GM18526 (cell line): Measurements from ENCODE around the gene CHCHD10.

Source experiments
- POLR2A ChIP-seq: IDR thresholded peaks from 3 replicates; pipeline ENCODE4 v1.6.1; 2011; ENCODE audit not compliant: insufficient read length; ENCODE audit errors: extremely low read depth

Gene CHCHD10

GRCh38 chr22:23781065-23781464 is 13.3 kb upstream of the CHCHD10 start:
- no peak for TF ChIP-seq POLR2A

GRCh38 chr22:23780146-23780748 is 12.5 kb upstream of the CHCHD10 start:
- TF ChIP-seq POLR2A = no peak

GRCh38 chr22:23779731-23780130 is 12.0 kb upstream of the CHCHD10 start:
- no peak for TF ChIP-seq POLR2A

- no peak for TF ChIP-seq POLR2A
Observed at GRCh38 chr22:23779083-23779482, 11.3 kb upstream of the CHCHD10 start.

GRCh38 chr22:23778577-23778900 is 10.8 kb upstream of the CHCHD10 start:
- no peak for TF ChIP-seq POLR2A

GRCh38 chr22:23777776-23778576 is 10.2 kb upstream of the CHCHD10 start:
- TF ChIP-seq POLR2A = no peak

GRCh38 chr22:23775779-23776375 is 8.1 kb upstream of the CHCHD10 start:
- TF ChIP-seq POLR2A = no peak

GRCh38 chr22:23774922-23775436 is 7.2 kb upstream of the CHCHD10 start:
- no peak for TF ChIP-seq POLR2A

- TF ChIP-seq POLR2A = no peak
Observed at GRCh38 chr22:23774114-23774921, 6.5 kb upstream of the CHCHD10 start.

- no peak for TF ChIP-seq POLR2A
Observed at GRCh38 chr22:23773483-23774113, 5.8 kb upstream of the CHCHD10 start.

GRCh38 chr22:23772649-23773473 is 5.1 kb upstream of the CHCHD10 start, which contains the start of gene MMP11:
TSS of gene MMP11 (plus strand) at chr22:23772849. CDS start at chr22:23772871, 22 bp downstream.
- no peak for TF ChIP-seq POLR2A

- TF ChIP-seq POLR2A = no peak
Observed at GRCh38 chr22:23772315-23772648, 4.5 kb upstream of the CHCHD10 start.

GRCh38 chr22:23769321-23769965 is 1.7 kb upstream of the CHCHD10 start:
- TF ChIP-seq POLR2A = no peak

GRCh38 chr22:23767303-23767672 is 484 bp downstream of the CHCHD10 start:
- no peak for TF ChIP-seq POLR2A
